Adrenal gland (tissue), 12 donors: ENCODE data around the gene FUT6. TPM values are rescaled to one million over a fixed set of nuclear protein-coding genes. Genes with fewer than 3 reads are reported as not detected.

Experiments
- DNase-seq, 7 donors: peaks; one replicate each; pipeline ENCODE4 v3.0.0-alpha.2; 2019 to 2020
- H3K27ac ChIP-seq, 5 donors: fragments of 200-600 bp; sonication (generic) in 4 of 5; 1 replicate in 3 of 5; 2 replicates in 2 of 5; pipeline versions ENCODE4 v1.5.1 to v1.8.0; 2016 to 2020; ENCODE audit warnings: mild to moderate bottlenecking in 1 of 5
- H3K27me3 ChIP-seq: fragments of 200-600 bp; 2 replicates; pipeline ENCODE4 v1.8.0; 2021
- H3K36me3 ChIP-seq, 2 donors: fragments of 200-600 bp; replicated peaks in 1 of 2; 1 replicate in 1 of 2; 2 replicates in 1 of 2; pipeline versions ENCODE4 v1.5.1 to v1.8.0; 2018 to 2022
- H3K4me1 ChIP-seq, 2 donors: fragments of 200-600 bp; replicated peaks in 1 of 2; 1 replicate in 1 of 2; 2 replicates in 1 of 2; pipeline versions ENCODE4 v1.5.1 to v1.8.0; 2018 to 2021
- H3K4me3 ChIP-seq, 4 donors: fragments of 200-600 bp; sonication (generic) in 3 of 4; one replicate each; pipeline ENCODE4 v1.5.1; 2016 to 2018
- H3K9me3 ChIP-seq, 3 donors: fragments of 200-600 bp; sonication (generic) in 1 of 3; replicated peaks in 1 of 3; 1 replicate in 2 of 3; 2 replicates in 1 of 3; pipeline versions ENCODE4 v1.5.1 to v1.8.0; 2016 to 2021
- CTCF ChIP-seq, 6 experiments: fragments of 450-650 bp in 4 of 6; fragments of 200-600 bp in 2 of 6; sonication (generic) in 1 of 6; IDR thresholded peaks; 1 replicate in 5 of 6; 2 replicates in 1 of 6; pipeline versions ENCODE4 v1.5.1 to v1.8.0; 2016 to 2021; ENCODE audit warnings: antibody characterized with exemption in 6 of 6, mild to moderate bottlenecking in 2 of 6, moderate library complexity in 1 of 6
- POLR2A ChIP-seq, 2 donors: fragments of 450-650 bp; IDR thresholded peaks; one replicate each; pipeline ENCODE4 v1.6.1; 2017; ENCODE audit warnings: antibody characterized with exemption in 2 of 2, mild to moderate bottlenecking in 2 of 2, moderate library complexity in 1 of 2
- WGBS, 4 donors: extraction: QIAGEN DNeasy Blood & Tissue Kit in 2 of 4; methylation state at CpG; one replicate each; pipeline versions ENCODE4 v1.1.5 to v1.1.7; 2013 to 2017; 5-methylcytosine and 5-hydroxymethylcytosine counted together
- intact Hi-C, 2 donors: fragments of 100-400 bp; cut with DNase I; formaldehyde crosslinking; loops; one replicate each; pipeline versions ENCODE4 v1.14.1 to v1.15.0; 2022 to 2023
- polyA plus RNA-seq, 3 donors: library from polyadenylated mRNA; stranded (reverse); fragments of 200-250 nt in 2 of 3; fragments of 350-450 nt in 1 of 3; fragmentation: Illumina TruSeq in 1 of 3; extraction: RNeasy Lipid Tissue Mini Kit (QIAGEN cat#74804) in 1 of 3; gene quantifications; one replicate each; pipeline ENCODE4 v1.2.3, GENCODE V29; 2013 to 2014
- total RNA-seq, 9 donors: library from RNA; depleted of rRNA in 4 of 9; stranded (reverse); fragments of >200 nt in 4 of 9; fragments of 120-200 nt in 1 of 9; fragmentation: NEBNext Ultra II Directional in 1 of 9; extraction: Animal tissue kit (Norgen Biotek cat#: 25700) in 1 of 9; gene quantifications; one replicate each; pipeline versions ENCODE4 v1.1.0 to v1.2.4, GENCODE V29; 2013 to 2023
- donor health status: healthy with polysubstance abuse.
- donor health status: Bipolar disorder and iron deficiency.
- donor health status: DM: yes; HTN: yes; CAD: no.
- donor health status: DM: no; HTN: no; CAD: no.
- donor health status: DM: no; HTN: no; CAD: no.
- donor health status: DM: yes; HTN: yes; CAD: no.

Gene FUT6
- total and polyA plus RNA-seq, 12 donors: 0.03 TPM; not detected in 11

GRCh38 chr19:5827891-5828660, 11.4 kb downstream of the FUT6 start:
- peak; percentile 93 to 96 (median 96) for DNase-seq
- Histone ChIP-seq H3K27ac (peak overlapping the region; percentile 35 to 90 (median 56)), H3K4me3 (peak overlapping the region in 3 of 4 donors; percentile 5 to 56 (median 18)), H3K9me3 (no peaks in the 10 kb centered on the region), H3K4me1 (peaks cover 14 to 18% of the 10 kb centered on the region in 2 donors), H3K27me3 (no peaks in the 10 kb centered on the region), H3K36me3 (no peaks in the 10 kb centered on the region)
- TF ChIP-seq POLR2A (IDR thresholded peaks at IDR 0.05) (peak; percentile 90 to 94), CTCF (IDR thresholded peaks at IDR 0.05) (peak in 1 of 6 experiments; percentile 8)
- intact Hi-C loops: no loop called here
- 0 to 1% (median 1%) methylated on average over 14 to 91 of the region's 91 CpGs for WGBS, 4 donors

- Histone ChIP-seq H3K4me3 (peak overlapping the region in 1 of 4 donors; percentile 56), H3K4me1 (peaks cover 14 to 18% of the 10 kb centered on the region in 2 donors), H3K36me3 (no peaks in the 10 kb centered on the region), H3K9me3 (no peaks in the 10 kb centered on the region), H3K27me3 (no peaks in the 10 kb centered on the region), H3K27ac (peak overlapping the region in 4 of 5 donors; percentile 56 to 90 (median 76))
- intact Hi-C loops: no loop called here
- peak in 3 of 7 donors; percentile 25 to 54 (median 46) for DNase-seq
- WGBS, 4 donors: 10 to 42% (median 24%) methylated on average over 8 to 37 of the region's 37 CpGs
- TF ChIP-seq POLR2A (IDR thresholded peaks at IDR 0.05) (no peak), CTCF (IDR thresholded peaks at IDR 0.05) (no peak)
Observed at GRCh38 chr19:5827342-5827890, 12.1 kb downstream of the FUT6 start.

- Histone ChIP-seq H3K4me3 (peak overlapping the region in 1 of 4 donors; percentile 56), H3K4me1 (peaks cover 14 to 18% of the 10 kb centered on the region in 2 donors), H3K36me3 (no peaks in the 10 kb centered on the region), H3K27me3 (no peaks in the 10 kb centered on the region), H3K9me3 (no peaks in the 10 kb centered on the region), H3K27ac (peak overlapping the region; percentile 4 to 90 (median 70))
- intact Hi-C loops: no loop called here
- peak in 3 of 6 experiments; percentile 31 for TF ChIP-seq CTCF (IDR thresholded peaks at IDR 0.05)
- TF ChIP-seq POLR2A (IDR thresholded peaks at IDR 0.05): no peak
- peak; percentile 83 to 95 (median 93) for DNase-seq
- 10 to 21% (median 11%) methylated on average over 8 to 24 of the region's 24 CpGs for WGBS, 4 donors
Observed at GRCh38 chr19:5826531-5827341, 12.8 kb downstream of the FUT6 start.

GRCh38 chr19:5825178-5825577, 14.3 kb downstream of the FUT6 start:
- Histone ChIP-seq H3K27ac (no peak overlapping the region), H3K27me3 (no peaks in the 10 kb centered on the region), H3K4me3 (no peak overlapping the region), H3K9me3 (no peaks in the 10 kb centered on the region), H3K4me1 (peaks cover 14 to 18% of the 10 kb centered on the region in 2 donors), H3K36me3 (no peaks in the 10 kb centered on the region)
- TF ChIP-seq CTCF (IDR thresholded peaks at IDR 0.05) (no peak), POLR2A (IDR thresholded peaks at IDR 0.05) (no peak)
- 93 to 95% (median 94%) methylated on average over 9 to 21 of the region's 21 CpGs for WGBS, 4 donors
- intact Hi-C loops: no loop called here
- no peak for DNase-seq
